Mesothelial cell of epicardium (in vitro differentiated cells): ENCODE data around the gene FBXL15. TPM values are rescaled to one million over a fixed set of nuclear protein-coding genes. Genes with fewer than 3 reads are reported as not detected.

ENCODE experiments used
- DNase-seq, 2 experiments: peaks; one replicate each; pipeline ENCODE4 v3.0.0; 2021; ENCODE audit warnings: low spot score in 2 of 2; ENCODE audit not compliant: unreplicated experiment in 2 of 2
- H3K27ac Mint-ChIP-seq: 2 replicates; pipeline ENCODE4 v1.8.0; 2021; ENCODE audit warnings: mixed read lengths
- H3K27me3 Mint-ChIP-seq: 2 replicates; pipeline ENCODE4 v1.8.0; 2021; ENCODE audit warnings: low read depth, mixed read lengths
- H3K36me3 Mint-ChIP-seq: 2 replicates; pipeline ENCODE4 v1.8.0; 2021; ENCODE audit warnings: mixed read lengths
- H3K4me1 Mint-ChIP-seq: 2 replicates; pipeline ENCODE4 v1.8.0; 2021; ENCODE audit warnings: mixed read lengths
- H3K4me3 Mint-ChIP-seq: 2 replicates; pipeline ENCODE4 v1.8.0; 2021; ENCODE audit warnings: mild to moderate bottlenecking, moderate library complexity, mixed read lengths
- H3K9me3 Mint-ChIP-seq: 2 replicates; pipeline ENCODE4 v1.8.0; 2021; ENCODE audit warnings: mixed read lengths
- CTCF ChIP-seq: fragments of 200-600 bp; sonication (generic); IDR thresholded peaks from one replicate; pipeline ENCODE4 v1.5.0; 2021; ENCODE audit warnings: antibody characterized with exemption; ENCODE audit not compliant: unreplicated experiment
- total RNA-seq: library from RNA; stranded (reverse); gene quantifications from 3 replicates; pipeline ENCODE4 v1.2.1, GENCODE V29; 2021

The FBXL15 gene
- total RNA-seq, 1 donor from 2014 or later: 11.7 TPM

- Mint-ChIP-seq H3K9me3 (no peaks in the 10 kb centered on the region), H3K27me3 (no peaks in the 10 kb centered on the region), H3K4me1 (peaks cover 17% of the 10 kb centered on the region), H3K4me3 (peak overlapping the region; percentile 62), H3K27ac (peak overlapping the region; percentile 21), H3K36me3 (peaks cover 1% of the 10 kb centered on the region)
- peak; percentile 84 to 92 for DNase-seq
- peak; percentile 95 for TF ChIP-seq CTCF
These were observed 21.2 kb upstream of the FBXL15 start for GRCh38 chr10:102399217-102400021.

GRCh38 chr10:102400076-102400475 is 20.6 kb upstream of the FBXL15 start:
- TF ChIP-seq CTCF: no peak
- DNase-seq: no peak
- Mint-ChIP-seq H3K4me3 (peak overlapping the region; percentile 62), H3K27me3 (no peaks in the 10 kb centered on the region), H3K36me3 (peaks cover 1% of the 10 kb centered on the region), H3K4me1 (peaks cover 12% of the 10 kb centered on the region), H3K9me3 (no peaks in the 10 kb centered on the region), H3K27ac (peak overlapping the region; percentile 21)

- no peak for TF ChIP-seq CTCF
- Mint-ChIP-seq H3K4me1 (peaks cover 12% of the 10 kb centered on the region), H3K4me3 (no peak overlapping the region), H3K27ac (no peak overlapping the region), H3K27me3 (peaks cover 3% of the 10 kb centered on the region), H3K9me3 (no peaks in the 10 kb centered on the region), H3K36me3 (peaks cover 1% of the 10 kb centered on the region)
- DNase-seq: no peak
These were observed 19.9 kb upstream of the FBXL15 start for GRCh38 chr10:102400598-102401341.

- H3K9me3 Mint-ChIP-seq: no peaks in the 10 kb centered on the region
- H3K4me1 Mint-ChIP-seq: peaks cover 8% of the 10 kb centered on the region
- peaks cover 1% of the 10 kb centered on the region for H3K36me3 Mint-ChIP-seq
- H3K4me3 Mint-ChIP-seq: no peak overlapping the region
- peaks cover 8% of the 10 kb centered on the region for H3K27me3 Mint-ChIP-seq
- no peak for TF ChIP-seq CTCF
- no peak overlapping the region for H3K27ac Mint-ChIP-seq
- DNase-seq: no peak
These were observed 19.3 kb upstream of the FBXL15 start for GRCh38 chr10:102401342-102401654.

GRCh38 chr10:102401735-102402511 is 18.7 kb upstream of the FBXL15 start:
- DNase-seq: no peak
- H3K4me3 Mint-ChIP-seq: no peak overlapping the region
- peaks cover 15% of the 10 kb centered on the region for H3K27me3 Mint-ChIP-seq
- H3K27ac Mint-ChIP-seq: peak overlapping the region; percentile 6
- TF ChIP-seq CTCF: no peak
- no peaks in the 10 kb centered on the region for H3K9me3 Mint-ChIP-seq
- H3K36me3 Mint-ChIP-seq: peaks cover 1% of the 10 kb centered on the region
- H3K4me1 Mint-ChIP-seq: peaks cover 3% of the 10 kb centered on the region
